GM21447 (cell line): Measurements from ENCODE around the gene RPP30.

ENCODE experiments used
- ATAC-seq: cut with Tn5 transposase; IDR thresholded peaks from one replicate; pipeline ENCODE4 v1.9.1; 2021; ENCODE audit not compliant: unreplicated experiment

RPP30 gene

GRCh38 chr10:90871766-90872647 lies at the start of gene RPP30:
Gene RPP30, plus strand, starts transcription at chr10:90871974. Its CDS starts 13 bp downstream, at chr10:90871987.
- peak; percentile 98 for ATAC-seq

GRCh38 chr10:90822508-90822907 lies 49.3 kb upstream of the RPP30 start:
- ATAC-seq, result no peak

- ATAC-seq, result no peak
Observed at GRCh38 chr10:90832111-90832510, 39.7 kb upstream of the RPP30 start.

GRCh38 chr10:90834326-90834725 lies 37.4 kb upstream of the RPP30 start:
- ATAC-seq, result no peak

- no peak for ATAC-seq
Observed at GRCh38 chr10:90837486-90837885, 34.3 kb upstream of the RPP30 start.

- no peak for ATAC-seq
Observed at GRCh38 chr10:90842725-90843124, 29.0 kb upstream of the RPP30 start.

GRCh38 chr10:90845726-90846125 lies 26.0 kb upstream of the RPP30 start:
- ATAC-seq, result no peak

GRCh38 chr10:90846746-90847145 lies 25.0 kb upstream of the RPP30 start:
- no peak for ATAC-seq

- ATAC-seq, result no peak
Observed at GRCh38 chr10:90847436-90847835, 24.3 kb upstream of the RPP30 start.

GRCh38 chr10:90849956-90850749 lies 21.6 kb upstream of the RPP30 start:
- ATAC-seq, result no peak

GRCh38 chr10:90855126-90855525 lies 16.6 kb upstream of the RPP30 start:
- no peak for ATAC-seq

GRCh38 chr10:90856261-90856660 lies 15.5 kb upstream of the RPP30 start:
- ATAC-seq, result no peak

GRCh38 chr10:90856964-90857634 lies 14.7 kb upstream of the RPP30 start:
- no peak for ATAC-seq

GRCh38 chr10:90857635-90858460 lies 13.9 kb upstream of the RPP30 start, which contains the start of gene HTR7:
Gene HTR7, minus strand, starts transcription at chr10:90858039. Its CDS starts 368 bp downstream, at chr10:90857671.
- ATAC-seq, result peak; percentile 76

- no peak for ATAC-seq
Observed at GRCh38 chr10:90858461-90858968, 13.3 kb upstream of the RPP30 start.

- ATAC-seq, result no peak
Observed at GRCh38 chr10:90859321-90859751, 12.4 kb upstream of the RPP30 start.

- ATAC-seq, result no peak
Observed at GRCh38 chr10:90860790-90861189, 11.0 kb upstream of the RPP30 start.

GRCh38 chr10:90862908-90863514 lies 8.8 kb upstream of the RPP30 start:
- ATAC-seq, result no peak

GRCh38 chr10:90865401-90865800 lies 6.4 kb upstream of the RPP30 start:
- no peak for ATAC-seq
